Colonic mucosa (tissue), 4 donors: Measurements from ENCODE around the gene NDUFA1. TPM values are rescaled to one million over a fixed set of nuclear protein-coding genes. Genes with fewer than 3 reads are reported as not detected.
"Not testable (repeated sequence)": the region's sequence is repeated elsewhere in the genome, so short reads cannot be mapped to it uniquely, and the experiment has no call there.

ENCODE experiments used
- DNase-seq: peaks from one replicate; pipeline ENCODE4 v3.0.0-alpha.2; 2020
- H3K27ac ChIP-seq: fragments of 200-600 bp; one replicate; pipeline ENCODE4 v1.8.0; 2021
- H3K27me3 ChIP-seq: fragments of 200-600 bp; one replicate; pipeline ENCODE4 v1.8.0; 2021
- H3K36me3 ChIP-seq: fragments of 200-600 bp; one replicate; pipeline ENCODE4 v1.8.0; 2021
- H3K4me1 ChIP-seq: fragments of 200-600 bp; one replicate; pipeline ENCODE4 v1.8.0; 2021; ENCODE audit warnings: mild to moderate bottlenecking
- H3K4me3 ChIP-seq: fragments of 200-600 bp; one replicate; pipeline ENCODE4 v1.8.0; 2021
- H3K9ac ChIP-seq, 2 donors: one replicate each; pipeline ENCODE4 v1.7.0; 2013; ENCODE audit warnings: control low read depth in 2 of 2, low read depth in 2 of 2, low read length in 2 of 2
- H3K9me3 ChIP-seq: fragments of 200-600 bp; one replicate; pipeline ENCODE4 v1.8.0; 2021
- CTCF ChIP-seq: fragments of 200-600 bp; IDR thresholded peaks from one replicate; pipeline ENCODE4 v1.8.0; 2022; ENCODE audit warnings: antibody characterized with exemption, mild to moderate bottlenecking
- intact Hi-C: fragments of 100-400 bp; cut with DNase I; formaldehyde crosslinking; loops from one replicate; pipeline ENCODE4 v1.14.1; 2022
- total RNA-seq, 2 donors: library from RNA; stranded (reverse); fragmentation: NEBNext Ultra II Directional in 1 of 2; extraction: Animal tissue kit (Norgen Biotek cat#: 25700) in 1 of 2; gene quantifications; one replicate each; pipeline ENCODE4 v1.2.1, GENCODE V29; 2021
- donor health status: healthy.
- donor health status: DM: no; HTN: no; CAD: no.
- donor health status: DM: no; HTN: no; CAD: no.

The NDUFA1 gene
- total RNA-seq = 100 to 1,000 TPM; 167 to 221 TPM

GRCh38 chrX:119871599-119872395 is at the start of gene NDUFA1, which contains the start of gene RNF113A:
Gene NDUFA1, plus strand, starts transcription at chrX:119871832. Its CDS starts 80 bp downstream, at chrX:119871912.
Gene RNF113A, minus strand, starts transcription at chrX:119871733. Its CDS starts 120 bp downstream, at chrX:119871613.
- Histone ChIP-seq H3K27me3 (no peaks in the 10 kb centered on the region), H3K4me1 (no peaks in the 10 kb centered on the region), H3K9me3 (no peaks in the 10 kb centered on the region), H3K36me3 (no peaks in the 10 kb centered on the region), H3K27ac (peak within 1 kb of the TSS; percentile 79), H3K9ac (peak within 1 kb of the TSS; percentile 89 to 95), H3K4me3 (peak within 1 kb of the TSS; percentile 42)
- intact Hi-C loops = no loop called here
- peak; percentile 87 for DNase-seq
- no peak for TF ChIP-seq CTCF

GRCh38 chrX:119824221-119824620 is 47.4 kb upstream of the NDUFA1 start:
- H3K27ac ChIP-seq, H3K4me3 ChIP-seq, H3K9me3 ChIP-seq, H3K4me1 ChIP-seq, intact Hi-C loops, H3K9ac ChIP-seq, DNase-seq, H3K27me3 ChIP-seq, H3K36me3 ChIP-seq: not testable (repeated sequence)

- no peak for TF ChIP-seq CTCF
- no peaks in the 10 kb centered on the region for H3K9me3 ChIP-seq
- DNase-seq = no peak
- no peaks in the 10 kb centered on the region for H3K36me3 ChIP-seq
- H3K4me3 ChIP-seq = no peak overlapping the region
- intact Hi-C loops = no loop called here
- no peak overlapping the region for H3K9ac ChIP-seq
- H3K4me1 ChIP-seq = no peaks in the 10 kb centered on the region
- H3K27ac ChIP-seq = no peak overlapping the region
- H3K27me3 ChIP-seq = no peaks in the 10 kb centered on the region
Measured at GRCh38 chrX:119826399-119826959, 45.2 kb upstream of the NDUFA1 start.

GRCh38 chrX:119828446-119828845 is 43.2 kb upstream of the NDUFA1 start:
- Histone ChIP-seq H3K9ac (no peak overlapping the region), H3K4me1 (no peaks in the 10 kb centered on the region), H3K4me3 (no peak overlapping the region), H3K27ac (no peak overlapping the region), H3K9me3 (no peaks in the 10 kb centered on the region), H3K36me3 (no peaks in the 10 kb centered on the region), H3K27me3 (no peaks in the 10 kb centered on the region)
- no peak for TF ChIP-seq CTCF
- intact Hi-C loops = no loop called here
- no peak for DNase-seq

- DNase-seq = no peak
- intact Hi-C loops = no loop called here
- no peaks in the 10 kb centered on the region for H3K27me3 ChIP-seq
- no peaks in the 10 kb centered on the region for H3K4me1 ChIP-seq
- H3K9ac ChIP-seq = no peak overlapping the region
- no peaks in the 10 kb centered on the region for H3K36me3 ChIP-seq
- TF ChIP-seq CTCF = no peak
- H3K4me3 ChIP-seq = no peak overlapping the region
- H3K27ac ChIP-seq = no peak overlapping the region
- H3K9me3 ChIP-seq = no peaks in the 10 kb centered on the region
Measured at GRCh38 chrX:119833905-119834304, 37.7 kb upstream of the NDUFA1 start.
